Activated CD4-positive, alpha-beta T cell treated with anti-CD3 and anti-CD28 coated beads for 36 hours (primary cell): ENCODE measurements around the gene SMIM10L2A. TPM values are rescaled to one million over a fixed set of nuclear protein-coding genes. Genes with fewer than 3 reads are reported as not detected.
"Not testable (repeated sequence)": the region's sequence is repeated elsewhere in the genome, so short reads cannot be mapped to it uniquely, and the experiment has no call there.

Experiments used
- ATAC-seq: fragments of 200-7000 bp; cut with Tn5 transposase; one replicate; pipeline ENCODE4 v1.10.0; 2021; ENCODE audit warnings: mild to moderate bottlenecking, moderate library complexity
- CTCF ChIA-PET: fragments of 350-600 bp; sonication (Branson Sonifier 250); formaldehyde crosslinking; loops from one replicate; lab custom pipeline; 2021; ENCODE audit warnings: antibody characterized with exemption; lab: Charles Lee
- POLR2A ChIA-PET: fragments of 350-600 bp; sonication (Branson Sonifier 250); formaldehyde crosslinking; loops from one replicate; lab custom pipeline; 2021; ENCODE audit warnings: antibody characterized with exemption, inconsistent platforms; lab: Charles Lee
- DNase-seq: peaks from one replicate; pipeline ENCODE4 v3.0.0-alpha.2; 2020
- H3K27ac Mint-ChIP-seq: one replicate; pipeline ENCODE4 v1.8.0; 2021; ENCODE audit warnings: mixed read lengths
- H3K27me3 Mint-ChIP-seq: one replicate; pipeline ENCODE4 v1.8.0; 2021; ENCODE audit warnings: mixed read lengths
- H3K36me3 Mint-ChIP-seq: one replicate; pipeline ENCODE4 v1.8.0; 2021; ENCODE audit warnings: low read depth, mixed read lengths
- H3K4me1 Mint-ChIP-seq: one replicate; pipeline ENCODE4 v1.8.0; 2021; ENCODE audit warnings: mixed read lengths
- H3K4me3 Mint-ChIP-seq: one replicate; pipeline ENCODE4 v1.8.0; 2021; ENCODE audit warnings: mild to moderate bottlenecking, moderate library complexity, mixed read lengths
- H3K9me3 Mint-ChIP-seq: one replicate; pipeline ENCODE4 v1.8.0; 2021; ENCODE audit warnings: low read depth, mixed read lengths
- intact Hi-C, 2 experiments: fragments of 100-400 bp; cut with DNase I in 1 of 2; cut with micrococcal nuclease in 1 of 2; formaldehyde crosslinking; loops; one replicate each; pipeline versions ENCODE4 v1.14.2 to v1.15.1; 2022 to 2024; cut with DNase I, micrococcal nuclease
- total RNA-seq, 2 experiments: library from RNA; stranded (reverse); gene quantifications; one replicate each; pipeline ENCODE4 v1.2.3, GENCODE V29; 2021

SMIM10L2A gene
- total RNA-seq, 2 experiments from 2014 or later = 0.16 to 0.25 TPM

- ChIA-PET POLR2A (no interaction called here), CTCF (no interaction called here)
- intact Hi-C loops = no loop called here
- H3K4me1 Mint-ChIP-seq = peaks cover 8% of the 10 kb centered on the region
- H3K27me3 Mint-ChIP-seq = no peaks in the 10 kb centered on the region
- H3K27ac Mint-ChIP-seq = no peak overlapping the region
- H3K9me3 Mint-ChIP-seq = no peaks in the 10 kb centered on the region
- no peaks in the 10 kb centered on the region for H3K36me3 Mint-ChIP-seq
- DNase-seq (no peak), ATAC-seq (no peak)
- H3K4me3 Mint-ChIP-seq = no peak overlapping the region
These were observed 14.7 kb downstream of the SMIM10L2A start for GRCh38 chrX:135436456-135436855.

- Mint-ChIP-seq H3K27me3 (no peaks in the 10 kb centered on the region), H3K4me1 (peaks cover 2% of the 10 kb centered on the region), H3K9me3 (no peaks in the 10 kb centered on the region), H3K36me3 (no peaks in the 10 kb centered on the region), H3K27ac (no peak overlapping the region), H3K4me3 (no peak overlapping the region)
- ATAC-seq (no peak), DNase-seq (no peak)
- ChIA-PET POLR2A (no interaction called here), CTCF (no interaction called here)
- intact Hi-C loops = no loop called here
These were observed 15.5 kb downstream of the SMIM10L2A start for GRCh38 chrX:135436966-135437866.

GRCh38 chrX:135437867-135438733 is 16.4 kb downstream of the SMIM10L2A start:
- CTCF ChIA-PET = no interaction called here
- Mint-ChIP-seq H3K4me1 (no peaks in the 10 kb centered on the region), H3K27me3 (no peaks in the 10 kb centered on the region), H3K36me3 (no peaks in the 10 kb centered on the region), H3K9me3 (no peaks in the 10 kb centered on the region), H3K27ac (no peak overlapping the region), H3K4me3 (no peak overlapping the region)
- DNase-seq (no peak), ATAC-seq (no peak)
- intact Hi-C loops = no loop called here
- POLR2A ChIA-PET = no interaction called here

GRCh38 chrX:135438734-135439043 is 16.9 kb downstream of the SMIM10L2A start:
- intact Hi-C loops = no loop called here
- H3K4me1 Mint-ChIP-seq = no peaks in the 10 kb centered on the region
- POLR2A ChIA-PET = no interaction called here
- DNase-seq (no peak), ATAC-seq (no peak)
- CTCF ChIA-PET = no interaction called here
- H3K27me3 Mint-ChIP-seq = no peaks in the 10 kb centered on the region
- no peaks in the 10 kb centered on the region for H3K36me3 Mint-ChIP-seq
- no peaks in the 10 kb centered on the region for H3K9me3 Mint-ChIP-seq
- H3K4me3 Mint-ChIP-seq = no peak overlapping the region
- H3K27ac Mint-ChIP-seq = no peak overlapping the region

GRCh38 chrX:135449637-135450550 is 28.1 kb downstream of the SMIM10L2A start:
- intact Hi-C loops = no loop called here
- CTCF ChIA-PET = interaction anchor here (0.5 kb wide), 1 partner anchor 183 kb away, joined by 4 read pairs; no protein-coding TSS in a partner anchor

GRCh38 chrX:135453381-135453780 is 31.6 kb downstream of the SMIM10L2A start:
- no peaks in the 10 kb centered on the region for H3K4me1 Mint-ChIP-seq
- no peaks in the 10 kb centered on the region for H3K36me3 Mint-ChIP-seq
- intact Hi-C loops = no loop called here
- H3K27ac Mint-ChIP-seq = no peak overlapping the region
- DNase-seq = no peak
- peaks cover 3% of the 10 kb centered on the region for H3K27me3 Mint-ChIP-seq
- POLR2A ChIA-PET = no interaction called here
- CTCF ChIA-PET = no interaction called here
- no peak overlapping the region for H3K4me3 Mint-ChIP-seq
- peaks cover 5% of the 10 kb centered on the region for H3K9me3 Mint-ChIP-seq
- ATAC-seq = no peak

More at GRCh38 chrX:135449637-135450550, 28.1 kb downstream of the SMIM10L2A start:
- no peak overlapping the region for H3K27ac Mint-ChIP-seq
- no peaks in the 10 kb centered on the region for H3K4me1 Mint-ChIP-seq
- H3K4me3 Mint-ChIP-seq = no peak overlapping the region
- ATAC-seq = no peak
- H3K27me3 Mint-ChIP-seq = no peaks in the 10 kb centered on the region
- no peaks in the 10 kb centered on the region for H3K9me3 Mint-ChIP-seq
- no peaks in the 10 kb centered on the region for H3K36me3 Mint-ChIP-seq
- no peak for DNase-seq
- POLR2A ChIA-PET = no interaction called here

GRCh38 chrX:135454816-135455215 is 33.1 kb downstream of the SMIM10L2A start:
- peaks cover 3% of the 10 kb centered on the region for H3K27me3 Mint-ChIP-seq
- H3K27ac Mint-ChIP-seq = no peak overlapping the region
- no peaks in the 10 kb centered on the region for H3K36me3 Mint-ChIP-seq
- H3K9me3 Mint-ChIP-seq = peaks cover 5% of the 10 kb centered on the region
- no peak overlapping the region for H3K4me3 Mint-ChIP-seq
- CTCF ChIA-PET = no interaction called here
- POLR2A ChIA-PET = interaction anchor here (0.7 kb wide), 1 partner anchor 51 kb away, joined by 4 read pairs; no protein-coding TSS in a partner anchor
- intact Hi-C loops = no loop called here
- H3K4me1 Mint-ChIP-seq = no peaks in the 10 kb centered on the region
- DNase-seq (no peak), ATAC-seq (no peak)

- DNase-seq, POLR2A ChIA-PET, H3K27ac Mint-ChIP-seq, H3K4me3 Mint-ChIP-seq, intact Hi-C loops, H3K4me1 Mint-ChIP-seq, CTCF ChIA-PET, H3K27me3 Mint-ChIP-seq, H3K36me3 Mint-ChIP-seq, ATAC-seq, H3K9me3 Mint-ChIP-seq: not testable (repeated sequence)
These were observed 40.0 kb downstream of the SMIM10L2A start for GRCh38 chrX:135461756-135462155.

GRCh38 chrX:135463937-135464336 is 42.2 kb downstream of the SMIM10L2A start:
- intact Hi-C loops = no loop called here
- Mint-ChIP-seq H3K27ac (no peak overlapping the region), H3K27me3 (no peaks in the 10 kb centered on the region), H3K9me3 (no peaks in the 10 kb centered on the region), H3K4me1 (no peaks in the 10 kb centered on the region), H3K36me3 (no peaks in the 10 kb centered on the region), H3K4me3 (no peak overlapping the region)
- peak; percentile 49 for ATAC-seq
- ChIA-PET POLR2A (interaction anchor here (0.6 kb wide), 1 partner anchor 8 kb away, joined by 4 read pairs; no protein-coding TSS in a partner anchor), CTCF (interaction anchor here (0.6 to 1.6 kb wide), 5 partner anchors 11 to 1060 kb away, joined by 3 to 4 read pairs (median 3); no protein-coding TSS in a partner anchor)
- no peak for DNase-seq

- CTCF ChIA-PET = no interaction called here
- H3K4me1 Mint-ChIP-seq = peaks cover 2% of the 10 kb centered on the region
- intact Hi-C loops = loop anchor here (5.0 to 10.0 kb wide), 2 partner anchors 129 to 512 kb away; no protein-coding TSS in a partner anchor
- no peaks in the 10 kb centered on the region for H3K9me3 Mint-ChIP-seq
- no peaks in the 10 kb centered on the region for H3K36me3 Mint-ChIP-seq
- no peak for DNase-seq
- ATAC-seq = no peak
- no peak overlapping the region for H3K4me3 Mint-ChIP-seq
- H3K27me3 Mint-ChIP-seq = no peaks in the 10 kb centered on the region
- no peak overlapping the region for H3K27ac Mint-ChIP-seq
- POLR2A ChIA-PET = no interaction called here
These were observed 54.6 kb downstream of the SMIM10L2A start for GRCh38 chrX:135476378-135476777.

- intact Hi-C loops = loop anchor here (5.0 to 10.0 kb wide), 2 partner anchors 130 to 513 kb away; no protein-coding TSS in a partner anchor
- H3K4me3 Mint-ChIP-seq = no peak overlapping the region
- H3K27me3 Mint-ChIP-seq = no peaks in the 10 kb centered on the region
- ATAC-seq (peak; percentile 77), DNase-seq (peak; percentile 63)
- peaks cover 2% of the 10 kb centered on the region for H3K4me1 Mint-ChIP-seq
- H3K9me3 Mint-ChIP-seq = no peaks in the 10 kb centered on the region
- ChIA-PET POLR2A (no interaction called here), CTCF (no interaction called here)
- H3K36me3 Mint-ChIP-seq = no peaks in the 10 kb centered on the region
- no peak overlapping the region for H3K27ac Mint-ChIP-seq
These were observed 55.8 kb downstream of the SMIM10L2A start for GRCh38 chrX:135477576-135477975.
